Mammary epithelial cell (primary cell): ENCODE results near the gene SULT1C4.

Source experiments
- CTCF ChIP-seq, 2 donors: IDR thresholded peaks in 1 of 2; conservative IDR thresholded peaks in 1 of 2; 2 replicates each; pipeline ENCODE4 v1.5.1; 2011 to 2012; ENCODE audit warnings: inconsistent platforms in 2 of 2, low read length in 2 of 2, mild to moderate bottlenecking in 2 of 2, control low read depth in 1 of 2, low read depth in 1 of 2; ENCODE audit not compliant: insufficient read depth in 1 of 2; ENCODE audit errors: extremely low read depth in 1 of 2
- EZH2 ChIP-seq: IDR thresholded peaks from 2 replicates; pipeline ENCODE4 v1.6.1; 2012; ENCODE audit warnings: low read length, inconsistent platforms, borderline replicate concordance

GRCh38 chr2:108388045-108388444 is 10.3 kb downstream of the SULT1C4 start:
- TF ChIP-seq CTCF (conservative IDR thresholded peaks at IDR 0.05 in 1 of 2, IDR thresholded peaks at IDR 0.05 in 1 of 2; ENCODE audit: extremely low read depth in 1 of 2, insufficient read depth in 1 of 2, low read depth in 1 of 2, low read length in 2 of 2) (no peak), EZH2 (no peak)
